ENCODE measurements around the gene THRB. TPM values are rescaled to one million over a fixed set of nuclear protein-coding genes. Genes with fewer than 3 reads are reported as not detected.

THRB gene
- total RNA-seq, 2 donors from 2014 or later: 0.24 to 0.26 TPM

DNA sequence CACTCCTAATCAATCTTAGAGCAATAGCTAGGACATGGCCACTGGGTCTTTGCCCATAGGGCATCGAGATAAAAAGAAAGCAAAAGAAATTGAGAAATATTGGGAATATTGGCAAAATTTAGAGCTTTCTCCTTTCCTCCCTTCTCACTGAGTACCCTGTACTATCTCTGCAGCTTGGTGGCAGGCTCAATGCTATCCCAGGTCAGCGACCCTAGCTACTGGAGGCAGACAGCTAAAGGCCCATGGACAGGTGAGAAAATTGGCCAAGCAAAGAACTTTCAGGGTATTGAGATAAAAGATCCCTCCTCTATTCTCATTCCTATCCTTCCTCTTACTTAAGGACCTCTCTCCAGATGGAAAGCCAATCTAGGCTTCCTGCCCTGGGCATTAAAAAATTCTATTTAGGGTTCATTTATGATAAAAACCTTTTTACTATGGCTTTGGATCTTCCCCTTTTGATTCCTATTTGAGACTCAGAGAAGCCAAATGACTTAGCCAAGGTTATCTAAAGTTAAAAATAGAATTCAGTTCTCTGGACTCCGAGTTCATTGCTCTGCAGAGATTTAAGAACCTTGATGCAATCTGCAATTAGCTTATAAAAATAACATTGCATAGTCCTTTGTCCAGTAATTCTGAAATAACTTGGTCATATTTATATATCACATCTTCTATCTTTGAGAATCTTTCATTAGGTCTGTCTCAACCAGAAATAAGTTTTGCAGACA, 75.4 kb downstream of the THRB start:
- Histone ChIP-seq H3K4me3 (ENCODE audit: low read length) (no peak overlapping the region), H3K36me3 (ENCODE audit: control insufficient read depth, insufficient read depth, low read length) (no peaks in the 10 kb centered on the region), H3K4me1 (ENCODE audit: control insufficient read depth, insufficient read depth, low read length) (no peaks in the 10 kb centered on the region), H3K9me3 (ENCODE audit: control insufficient read depth, low read length) (no peaks in the 10 kb centered on the region), H3K9ac (ENCODE audit: extremely low read depth, low read length, poor library complexity, severe bottlenecking) (no peak overlapping the region), H3K27ac (ENCODE audit: low read depth, low read length) (no peak overlapping the region), H3K27me3 (ENCODE audit: control insufficient read depth, insufficient read depth, low read length, poor library complexity, severe bottlenecking) (peaks cover 6% of the 10 kb centered on the region)
- Mint-ChIP-seq H3K27me3 (ENCODE audit: insufficient read depth) (no peaks in the 10 kb centered on the region), H3K36me3 (ENCODE audit: low read depth) (no peaks in the 10 kb centered on the region), H3K27ac (no peak overlapping the region), H3K4me3 (no peak overlapping the region), H3K4me1 (peaks cover 9% of the 10 kb centered on the region), H3K9me3 (no peaks in the 10 kb centered on the region)
- 93 to 100% methylated on average over 1 to 3 of the region's 3 CpGs for WGBS, 2 experiments (ENCODE audit: insufficient coverage in 1 of 2, insufficient read length in 1 of 2)
- TF ChIP-seq, protein P1, sequence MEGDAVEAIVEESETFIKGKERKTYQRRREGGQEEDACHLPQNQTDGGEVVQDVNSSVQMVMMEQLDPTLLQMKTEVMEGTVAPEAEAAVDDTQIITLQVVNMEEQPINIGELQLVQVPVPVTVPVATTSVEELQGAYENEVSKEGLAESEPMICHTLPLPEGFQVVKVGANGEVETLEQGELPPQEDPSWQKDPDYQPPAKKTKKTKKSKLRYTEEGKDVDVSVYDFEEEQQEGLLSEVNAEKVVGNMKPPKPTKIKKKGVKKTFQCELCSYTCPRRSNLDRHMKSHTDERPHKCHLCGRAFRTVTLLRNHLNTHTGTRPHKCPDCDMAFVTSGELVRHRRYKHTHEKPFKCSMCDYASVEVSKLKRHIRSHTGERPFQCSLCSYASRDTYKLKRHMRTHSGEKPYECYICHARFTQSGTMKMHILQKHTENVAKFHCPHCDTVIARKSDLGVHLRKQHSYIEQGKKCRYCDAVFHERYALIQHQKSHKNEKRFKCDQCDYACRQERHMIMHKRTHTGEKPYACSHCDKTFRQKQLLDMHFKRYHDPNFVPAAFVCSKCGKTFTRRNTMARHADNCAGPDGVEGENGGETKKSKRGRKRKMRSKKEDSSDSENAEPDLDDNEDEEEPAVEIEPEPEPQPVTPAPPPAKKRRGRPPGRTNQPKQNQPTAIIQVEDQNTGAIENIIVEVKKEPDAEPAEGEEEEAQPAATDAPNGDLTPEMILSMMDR (conservative IDR thresholded peaks at IDR 0.05): no peak
- no peak for DNase-seq

DNA sequence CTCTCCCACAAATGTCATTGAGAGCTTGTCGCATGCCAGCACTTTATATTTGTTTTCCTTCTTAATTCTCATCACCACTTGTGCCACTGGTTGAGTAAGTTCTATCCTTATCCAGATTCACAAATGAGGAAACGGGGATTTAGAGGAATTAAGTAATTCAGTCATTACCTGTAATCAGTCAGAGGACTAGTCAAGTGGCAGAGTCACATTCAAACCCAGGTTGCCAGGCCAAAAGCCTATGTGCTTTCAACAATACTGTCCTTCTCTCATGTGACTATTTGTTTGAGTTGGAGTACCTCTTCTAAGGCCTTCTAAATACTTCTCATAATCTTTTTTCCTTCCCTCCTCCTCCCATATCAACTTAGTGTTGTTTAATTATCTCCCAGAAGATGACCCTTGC, 76.9 kb downstream of the THRB start:
- Histone ChIP-seq H3K36me3 (ENCODE audit: control insufficient read depth, insufficient read depth, low read length) (no peaks in the 10 kb centered on the region), H3K9ac (ENCODE audit: extremely low read depth, low read length, poor library complexity, severe bottlenecking) (no peak overlapping the region), H3K27ac (ENCODE audit: low read depth, low read length) (no peak overlapping the region), H3K27me3 (ENCODE audit: control insufficient read depth, insufficient read depth, low read length, poor library complexity, severe bottlenecking) (peaks cover 6% of the 10 kb centered on the region), H3K9me3 (ENCODE audit: control insufficient read depth, low read length) (no peaks in the 10 kb centered on the region), H3K4me1 (ENCODE audit: control insufficient read depth, insufficient read depth, low read length) (no peaks in the 10 kb centered on the region), H3K4me3 (ENCODE audit: low read length) (no peak overlapping the region)
- H3K9me3 Mint-ChIP-seq: no peaks in the 10 kb centered on the region
- H3K4me3 Mint-ChIP-seq: no peak overlapping the region
- H3K27ac Mint-ChIP-seq: no peak overlapping the region
- WGBS, 2 experiments (ENCODE audit: insufficient coverage in 1 of 2, insufficient read length in 1 of 2): 88 to 100% methylated on average over 2 of the region's 2 CpGs
- no peaks in the 10 kb centered on the region for H3K36me3 Mint-ChIP-seq (ENCODE audit: low read depth)
- H3K27me3 Mint-ChIP-seq (ENCODE audit: insufficient read depth): no peaks in the 10 kb centered on the region
- TF ChIP-seq, protein P1 (conservative IDR thresholded peaks at IDR 0.05): no peak
- no peak for DNase-seq
- H3K4me1 Mint-ChIP-seq: peaks cover 9% of the 10 kb centered on the region

DNA sequence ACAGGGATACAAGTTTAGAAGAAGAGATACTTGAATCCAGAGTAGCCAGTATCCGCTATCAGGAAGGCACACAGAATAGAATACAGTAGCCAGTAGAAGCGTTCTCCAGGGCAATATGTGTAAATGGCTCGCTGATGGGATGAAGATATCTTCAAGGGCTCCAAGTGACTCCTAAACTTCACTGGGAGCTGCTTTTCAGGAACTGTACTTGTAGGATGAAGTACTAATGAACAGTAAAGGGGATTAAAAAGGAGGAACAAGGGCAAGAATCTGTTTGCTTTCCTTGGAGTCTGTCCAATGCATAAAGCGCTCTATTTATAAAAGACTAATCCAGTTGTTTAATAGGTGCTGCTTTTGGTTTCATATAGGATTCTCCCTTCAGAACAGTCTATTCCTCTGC, 78.4 kb downstream of the THRB start:
- no peaks in the 10 kb centered on the region for H3K27me3 Mint-ChIP-seq (ENCODE audit: insufficient read depth)
- TF ChIP-seq, protein P1 (conservative IDR thresholded peaks at IDR 0.05): no peak
- Histone ChIP-seq H3K4me1 (ENCODE audit: control insufficient read depth, insufficient read depth, low read length) (no peaks in the 10 kb centered on the region), H3K27ac (ENCODE audit: low read depth, low read length) (no peak overlapping the region), H3K27me3 (ENCODE audit: control insufficient read depth, insufficient read depth, low read length, poor library complexity, severe bottlenecking) (peaks cover 6% of the 10 kb centered on the region), H3K36me3 (ENCODE audit: control insufficient read depth, insufficient read depth, low read length) (no peaks in the 10 kb centered on the region), H3K9ac (ENCODE audit: extremely low read depth, low read length, poor library complexity, severe bottlenecking) (no peak overlapping the region), H3K9me3 (ENCODE audit: control insufficient read depth, low read length) (no peaks in the 10 kb centered on the region), H3K4me3 (ENCODE audit: low read length) (no peak overlapping the region)
- H3K36me3 Mint-ChIP-seq (ENCODE audit: low read depth): no peaks in the 10 kb centered on the region
- DNase-seq: no peak
- no peak overlapping the region for H3K27ac Mint-ChIP-seq
- WGBS, 2 experiments (ENCODE audit: insufficient coverage in 1 of 2, insufficient read length in 1 of 2): 92 to 100% methylated on average over 4 of the region's 4 CpGs
- H3K4me1 Mint-ChIP-seq: peaks cover 9% of the 10 kb centered on the region
- no peak overlapping the region for H3K4me3 Mint-ChIP-seq
- H3K9me3 Mint-ChIP-seq: no peaks in the 10 kb centered on the region
